ENCODE data around the gene MISP3.
A peak's percentile ranks its signal among the peaks of the same experiment; 100 is the strongest.
"Not testable (repeated sequence)": the region's sequence is repeated elsewhere in the genome, so short reads cannot be mapped to it uniquely, and the experiment has no call there.

The MISP3 gene

DNA sequence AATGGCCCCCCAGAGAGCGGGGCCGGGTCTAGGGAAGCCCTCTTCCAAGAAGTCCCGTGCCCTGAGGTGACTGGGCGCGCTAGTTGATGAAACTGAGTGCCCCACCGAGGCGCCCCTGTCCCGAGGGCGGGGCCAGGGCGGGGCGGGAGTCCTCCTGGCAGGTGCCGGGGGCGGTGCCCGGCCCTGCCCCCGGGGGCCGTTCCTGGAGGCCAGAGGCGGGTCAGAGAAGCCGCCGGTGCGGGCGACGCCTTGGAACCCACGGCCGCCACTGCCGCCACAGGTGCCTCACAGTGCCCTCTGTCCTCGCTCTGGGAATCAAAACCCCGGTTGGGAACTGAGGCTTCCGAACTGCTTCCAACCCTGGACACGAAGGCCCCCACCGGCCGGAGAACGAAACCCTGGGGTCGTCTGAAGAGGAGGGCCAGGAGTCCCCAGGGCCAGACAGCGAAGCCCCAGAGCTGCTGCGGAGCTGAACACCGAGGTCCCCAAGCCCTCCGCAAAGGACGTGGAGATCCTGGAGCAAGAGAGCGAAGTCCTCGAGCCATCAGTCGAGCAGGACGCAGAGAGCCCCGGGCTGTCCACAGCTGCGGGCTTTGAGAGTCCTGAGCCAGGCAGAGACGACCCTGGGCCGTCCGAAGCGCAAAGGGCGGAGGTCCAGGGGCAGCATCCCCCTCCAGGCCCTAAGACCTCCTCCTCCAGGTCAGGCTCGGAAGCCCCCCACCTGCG lies at the start of gene MISP3:
Gene MISP3, plus strand, starts transcription at position 252 of the 726 bp plus-strand sequence. CDS start 524 bp downstream, outside the sequence.
- no peak for DNase-seq

DNA sequence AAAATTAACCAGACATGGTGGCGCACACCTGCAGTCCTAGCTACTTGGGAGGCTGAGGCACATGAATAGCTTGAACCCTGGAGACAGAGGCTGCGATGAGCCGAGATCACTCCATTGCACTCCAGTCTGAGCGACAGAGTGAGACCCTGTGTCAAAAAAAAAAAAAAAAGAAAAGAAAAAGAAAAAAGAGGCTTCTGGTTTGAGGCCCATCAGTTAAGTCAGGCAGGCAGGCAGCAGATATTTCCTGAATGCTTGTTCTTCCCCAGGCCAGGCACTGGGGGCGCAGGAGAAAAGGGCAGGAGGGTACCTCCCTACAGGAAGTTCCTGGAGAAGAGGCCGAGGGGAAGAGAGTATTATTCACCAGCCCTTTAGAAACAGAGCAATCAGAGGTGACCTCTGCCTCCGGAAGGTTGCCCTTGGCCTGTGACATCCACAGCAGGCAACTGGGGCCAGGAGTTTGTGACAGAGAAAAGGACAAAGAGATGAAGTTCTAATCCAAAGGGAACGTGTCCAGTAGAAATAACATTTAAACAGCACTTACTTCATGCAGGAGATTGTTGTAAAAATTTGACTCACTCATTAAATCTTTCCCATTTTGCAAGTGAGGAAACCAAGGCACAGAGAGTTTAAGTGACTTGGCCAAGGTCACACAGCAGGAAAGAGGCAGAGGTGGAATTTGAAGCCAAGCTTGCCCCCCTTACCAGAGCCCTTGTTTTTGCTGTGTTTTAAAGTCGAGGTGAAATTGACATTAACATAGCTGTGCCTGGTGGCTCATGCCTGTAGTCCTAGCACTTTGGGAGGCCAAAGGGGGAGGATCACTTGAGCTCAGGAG lies 49.0 kb upstream of the MISP3 start:
- peak; percentile 49 to 52 for DNase-seq

DNA sequence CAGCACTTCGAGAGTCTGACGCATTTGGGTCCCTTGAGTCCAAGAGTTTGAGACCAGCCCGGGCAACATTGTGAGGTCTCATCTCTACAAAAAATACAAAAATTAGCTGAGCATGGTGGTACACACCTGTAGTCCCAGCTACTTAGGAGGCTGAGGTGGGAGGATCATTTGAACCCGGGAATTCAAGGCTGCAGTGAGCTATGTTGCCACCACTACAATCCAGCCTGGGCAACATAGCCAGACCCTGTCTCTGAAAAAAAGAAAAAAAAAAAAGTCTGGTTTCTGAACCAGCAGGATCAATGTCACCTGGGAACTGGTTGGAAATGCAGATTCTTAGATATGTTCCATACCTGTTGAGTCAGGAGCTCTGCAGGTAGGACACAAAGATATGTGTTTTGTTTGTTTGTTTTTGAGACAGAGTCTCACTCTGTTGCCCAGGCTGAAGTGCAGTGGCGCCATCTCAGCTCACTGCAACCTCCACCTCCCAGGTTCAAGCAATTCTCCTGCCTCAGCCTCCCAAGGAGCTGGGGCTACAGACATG lies 45.9 kb upstream of the MISP3 start:
- DNase-seq, result not testable (repeated sequence)

DNA sequence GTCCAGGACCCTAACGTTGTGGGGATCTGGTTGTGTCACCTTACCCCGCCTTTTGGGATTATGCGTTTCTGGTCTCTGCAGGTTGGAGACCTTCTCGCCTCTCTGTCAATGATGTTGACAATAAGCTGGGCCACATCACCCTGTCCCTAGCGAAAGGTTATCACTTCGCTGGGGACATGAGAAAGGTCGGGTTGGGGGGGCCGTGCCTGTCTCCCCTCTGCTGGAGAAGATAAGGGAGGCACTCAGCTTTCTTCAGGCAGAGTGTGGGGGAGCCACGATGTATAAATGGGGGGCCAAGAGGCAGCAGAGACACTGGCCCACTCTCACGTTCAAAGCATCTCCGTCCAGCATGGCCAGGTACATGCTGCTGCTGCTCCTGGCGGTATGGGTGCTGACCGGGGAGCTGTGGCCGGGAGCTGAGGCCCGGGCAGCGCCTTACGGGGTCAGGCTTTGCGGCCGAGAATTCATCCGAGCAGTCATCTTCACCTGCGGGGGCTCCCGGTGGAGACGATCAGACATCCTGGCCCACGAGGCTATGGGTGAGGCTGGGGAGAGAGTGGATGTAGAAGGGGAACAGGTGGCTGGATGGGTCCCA lies 44.6 kb upstream of the MISP3 start, which contains the start of gene RLN3:
Gene RLN3, plus strand, starts transcription at position 293 of the 595 bp plus-strand sequence. Its CDS starts 57 bp downstream, at position 350.
- no peak for DNase-seq

DNA sequence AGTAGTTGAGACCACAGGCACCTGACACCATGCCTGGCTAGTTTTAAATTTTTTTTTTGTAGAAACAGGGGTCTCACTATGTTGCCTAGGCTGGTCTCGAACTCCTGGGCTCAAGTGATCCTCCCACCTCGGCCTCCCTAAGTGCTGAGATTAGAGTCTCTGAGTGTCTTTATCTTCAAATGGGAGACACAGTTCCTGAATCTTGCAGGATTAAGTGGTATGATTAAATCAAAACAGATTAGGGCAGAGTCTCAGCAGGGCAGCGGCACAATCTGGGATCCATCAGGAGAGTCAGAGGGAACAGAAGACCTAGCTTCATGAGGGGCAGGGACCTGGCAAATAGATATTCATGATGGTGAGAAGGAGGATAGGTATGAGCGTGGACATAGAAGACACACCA lies 43.7 kb upstream of the MISP3 start:
- no peak for DNase-seq

DNA sequence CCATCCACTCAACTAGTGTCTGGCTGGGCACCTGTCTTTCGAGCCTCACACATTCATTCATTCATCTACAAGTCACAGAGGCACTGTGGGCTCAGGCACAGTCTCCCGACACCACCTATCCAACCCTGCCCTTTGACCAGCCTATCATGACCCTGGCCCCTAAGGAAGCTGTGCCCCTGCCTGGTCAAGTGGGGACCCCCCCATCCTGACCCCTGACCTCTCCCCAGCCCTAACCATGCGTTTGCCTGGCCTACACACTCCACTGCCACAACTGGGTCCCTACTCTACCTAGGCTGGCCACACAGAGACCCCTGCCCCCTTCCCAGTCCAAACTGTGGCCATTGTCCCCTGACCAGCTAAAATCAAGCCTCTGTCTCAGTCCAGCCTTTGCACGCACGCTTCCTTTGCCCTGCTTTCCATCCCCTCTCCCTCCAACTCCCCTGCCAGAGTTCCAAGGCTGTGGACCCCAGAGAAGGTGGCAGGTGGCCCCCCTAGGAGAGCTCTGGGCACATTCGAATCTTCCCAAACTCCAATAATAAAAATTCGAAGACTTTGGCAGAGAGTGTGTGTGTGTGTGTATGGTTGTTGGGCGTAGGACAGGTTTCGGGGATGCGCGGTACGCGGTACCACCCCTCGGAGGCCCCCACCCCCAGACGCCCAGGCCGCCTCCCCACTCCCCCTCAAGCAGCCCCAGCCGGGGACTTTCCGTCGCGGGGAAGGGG lies 41.4 kb upstream of the MISP3 start:
- DNase-seq, result no peak

DNA sequence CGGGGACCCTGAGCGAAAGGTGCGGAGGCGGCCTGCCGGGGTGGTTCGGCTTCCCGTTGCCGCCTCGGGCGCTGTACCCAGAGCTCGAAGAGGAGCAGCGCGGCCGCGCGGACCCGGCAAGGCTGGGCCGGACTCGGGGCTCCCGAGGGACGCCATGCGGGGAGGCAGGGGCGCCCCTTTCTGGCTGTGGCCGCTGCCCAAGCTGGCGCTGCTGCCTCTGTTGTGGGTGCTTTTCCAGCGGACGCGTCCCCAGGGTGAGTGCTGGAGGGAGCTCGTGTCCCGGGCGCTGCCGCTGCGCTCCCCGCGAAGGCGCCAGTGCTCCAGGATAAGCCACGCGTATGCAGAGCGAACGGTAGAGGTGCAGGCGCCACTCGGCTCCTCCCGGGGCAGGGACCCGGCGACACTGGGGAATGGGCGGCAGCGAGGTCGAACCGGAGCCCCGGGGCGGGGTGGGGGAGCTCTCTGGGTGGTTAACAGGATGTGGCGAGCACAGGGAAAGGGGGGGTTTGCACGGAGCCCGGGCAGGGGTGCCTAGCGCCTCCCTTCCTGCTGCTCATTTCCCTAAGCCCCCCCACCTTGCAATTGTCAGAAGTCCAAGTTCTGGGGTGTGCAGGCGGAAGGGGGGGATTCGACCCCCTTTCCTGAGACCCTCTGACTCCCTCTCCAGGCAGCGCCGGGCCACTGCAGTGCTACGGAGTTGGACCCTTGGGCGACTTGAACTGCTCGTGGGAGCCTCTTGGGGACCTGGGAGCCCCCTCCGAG lies 40.7 kb upstream of the MISP3 start, which contains the start of gene IL27RA:
Gene IL27RA, plus strand, starts transcription at position 44 of the 762 bp plus-strand sequence. Its CDS starts 111 bp downstream, at position 155.
- peak; percentile 57 to 65 for DNase-seq

DNA sequence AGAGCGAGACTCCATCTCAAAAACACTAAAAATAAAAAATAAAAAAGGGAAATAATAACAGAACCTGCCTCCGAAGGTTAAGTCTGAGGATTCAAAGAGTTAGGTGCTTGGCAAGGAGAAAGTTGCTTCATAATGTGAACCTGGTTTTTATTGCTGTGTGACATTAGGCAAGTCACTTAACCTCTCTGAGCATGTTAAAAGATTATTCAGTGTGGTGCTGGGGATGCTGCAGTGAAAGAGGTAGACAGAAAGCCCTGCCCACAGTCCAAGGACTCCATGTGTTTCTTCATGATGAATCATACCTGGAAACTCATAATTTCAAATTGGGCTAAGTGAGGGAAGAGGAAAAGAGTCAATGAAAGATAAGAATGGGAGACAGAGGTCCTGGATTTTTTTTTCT lies 38.6 kb upstream of the MISP3 start:
- DNase-seq, result no peak

DNA sequence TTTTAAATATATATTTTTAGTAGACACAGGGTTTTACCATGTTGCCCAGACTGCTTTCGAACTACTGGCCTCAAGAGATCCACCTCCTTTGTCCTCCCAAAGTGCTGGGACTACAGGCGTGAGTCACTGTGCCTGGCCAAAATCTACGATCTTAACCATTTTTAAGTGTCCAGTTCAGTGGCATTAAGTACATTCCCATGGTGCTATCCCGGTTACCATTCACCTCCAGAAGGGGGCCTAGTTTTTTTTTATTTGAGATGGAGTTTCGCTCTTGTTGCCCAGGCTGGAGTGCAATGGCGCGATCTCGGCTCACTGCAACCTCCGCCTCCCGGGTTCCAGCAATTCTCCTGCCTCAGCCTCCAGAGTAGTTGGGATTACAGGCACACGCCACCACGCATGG lies 37.4 kb upstream of the MISP3 start:
- DNase-seq, result not testable (repeated sequence)

DNA sequence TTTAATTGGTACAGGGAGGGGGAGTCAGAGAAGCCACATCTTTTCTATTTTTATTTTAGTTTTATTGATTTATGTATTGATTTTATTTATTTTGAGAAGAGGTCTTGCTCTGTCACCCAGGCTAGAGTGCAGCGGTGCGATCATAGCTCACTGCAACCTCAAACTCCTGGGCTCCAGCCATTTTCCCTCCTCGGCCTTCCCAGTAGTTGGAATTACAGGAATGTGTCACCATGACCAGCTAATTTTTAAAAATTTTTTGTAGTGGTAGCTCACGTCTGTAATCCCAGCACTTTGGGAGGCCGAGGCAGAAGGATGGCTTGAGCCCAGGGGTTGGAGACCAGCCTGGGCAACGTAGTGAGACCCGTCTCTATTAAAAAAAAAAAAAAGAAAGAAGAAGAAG lies 36.9 kb upstream of the MISP3 start:
- DNase-seq, result no peak

DNA sequence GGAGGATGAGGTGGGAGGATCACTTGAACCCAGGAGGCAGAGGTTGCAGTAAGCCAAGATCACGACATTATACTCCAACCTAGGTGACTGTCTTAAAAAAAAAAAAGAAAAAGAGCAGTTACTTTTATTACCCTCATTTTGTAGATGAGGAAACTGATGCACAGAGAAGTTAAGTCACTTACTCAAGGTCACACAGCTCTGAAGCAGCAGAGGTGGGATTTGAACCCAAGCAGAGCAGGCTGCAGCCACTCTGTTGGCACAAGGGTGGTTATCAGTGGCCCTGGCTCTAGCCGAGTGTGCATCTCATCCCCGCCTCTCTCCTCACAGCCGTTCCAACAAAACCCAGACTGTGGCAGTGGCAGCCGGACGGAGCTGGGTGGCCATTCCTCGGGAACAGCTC lies 33.4 kb upstream of the MISP3 start:
- no peak for DNase-seq

DNA sequence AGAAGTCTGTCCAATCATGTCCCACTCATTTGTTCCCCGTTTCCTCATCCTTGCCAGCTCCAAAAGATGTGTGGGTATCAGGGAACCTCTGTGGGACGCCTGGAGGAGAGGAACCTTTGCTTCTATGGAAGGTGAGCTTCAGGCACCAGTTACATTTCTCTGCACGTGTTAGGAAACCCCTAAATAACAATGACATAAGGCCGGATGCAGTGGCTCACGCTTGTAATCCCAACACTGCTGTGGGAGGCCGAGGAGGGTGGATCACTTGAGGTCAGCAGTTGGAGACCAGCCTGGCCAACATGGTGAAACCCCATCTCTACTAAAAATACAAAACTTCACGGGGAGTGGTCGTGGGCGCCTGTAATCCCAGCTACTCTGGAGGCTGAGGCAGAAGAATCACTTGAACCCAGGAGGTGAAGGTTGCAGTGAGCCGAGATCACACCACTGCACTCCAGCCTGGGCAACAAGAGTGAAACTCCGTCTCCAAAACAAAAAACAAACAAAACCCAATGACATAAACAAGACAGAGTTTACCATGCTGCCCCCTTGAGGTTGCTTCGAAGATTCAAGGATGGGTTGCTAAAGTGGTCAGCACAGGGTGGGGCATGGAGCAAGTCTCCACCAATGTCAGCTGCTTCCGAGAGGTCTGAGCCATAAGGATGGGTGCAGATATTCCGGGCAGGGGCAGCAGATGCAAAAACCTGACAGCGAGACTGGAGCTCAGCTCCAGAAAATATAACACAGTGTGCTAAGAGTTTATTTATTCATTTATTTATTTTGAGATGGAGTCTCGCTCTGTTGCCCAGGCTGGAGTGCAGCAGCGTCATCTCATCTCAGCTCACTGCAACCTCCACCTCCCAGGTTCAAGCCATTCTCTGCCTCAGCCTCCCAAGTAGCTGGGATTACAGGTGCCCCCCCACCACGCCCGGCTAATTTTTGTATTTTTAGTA lies 29.7 kb upstream of the MISP3 start:
- DNase-seq, result peak; percentile 23 to 35

DNA sequence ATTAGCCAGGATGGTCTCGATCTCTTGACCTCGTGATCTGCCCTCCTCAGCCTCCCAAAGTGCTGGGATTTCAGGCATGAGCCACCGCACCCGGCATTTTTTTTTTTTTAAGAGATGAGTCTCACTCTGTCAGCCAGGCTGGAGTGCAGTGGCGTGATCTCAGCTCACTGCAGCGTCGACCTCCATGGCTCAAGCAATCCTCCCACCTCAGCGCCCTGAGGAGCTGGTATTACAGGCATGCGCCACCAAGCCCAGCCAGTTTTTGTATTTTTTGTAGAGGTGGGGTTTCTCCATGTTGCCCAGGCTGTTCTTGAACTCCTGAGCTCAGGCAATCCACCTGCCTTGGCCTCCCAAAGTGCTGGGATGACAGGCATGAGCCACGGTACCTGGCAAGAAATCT lies 24.7 kb upstream of the MISP3 start:
- DNase-seq, result not testable (repeated sequence)

DNA sequence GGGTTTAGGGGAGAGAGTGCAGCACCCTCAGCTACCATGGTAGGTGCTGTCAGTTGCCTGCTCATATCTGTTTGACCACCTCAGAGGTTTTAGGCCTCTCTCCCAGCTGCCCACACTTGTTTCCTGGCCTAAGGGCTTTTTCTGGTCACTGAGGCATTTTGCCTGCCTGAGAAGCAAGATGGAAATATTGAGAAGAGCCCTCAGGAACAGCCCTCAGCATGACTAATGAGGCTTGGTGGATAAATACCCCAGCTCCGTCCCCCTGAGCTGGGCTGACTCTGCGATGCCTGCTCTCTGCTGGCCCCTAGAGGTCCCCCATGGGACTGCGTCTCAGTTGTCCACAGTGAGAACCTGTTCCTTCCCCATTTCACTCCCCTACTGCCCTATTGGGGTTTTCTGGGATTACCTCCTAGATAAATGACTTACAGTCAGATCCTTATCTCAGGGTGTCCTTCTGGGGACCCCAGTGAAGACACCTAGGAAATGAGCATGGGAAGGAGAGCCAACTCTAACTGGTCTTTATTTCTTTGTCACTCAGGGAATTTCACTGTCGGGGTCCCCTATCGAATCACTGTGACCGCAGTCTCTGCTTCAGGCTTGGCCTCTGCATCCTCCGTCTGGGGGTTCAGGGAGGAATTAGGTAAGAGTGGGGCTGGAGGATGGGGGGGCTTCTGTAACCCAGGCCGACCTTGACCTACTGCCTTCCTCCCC lies 24.0 kb upstream of the MISP3 start:
- DNase-seq, result peak; percentile 50 to 54

DNA sequence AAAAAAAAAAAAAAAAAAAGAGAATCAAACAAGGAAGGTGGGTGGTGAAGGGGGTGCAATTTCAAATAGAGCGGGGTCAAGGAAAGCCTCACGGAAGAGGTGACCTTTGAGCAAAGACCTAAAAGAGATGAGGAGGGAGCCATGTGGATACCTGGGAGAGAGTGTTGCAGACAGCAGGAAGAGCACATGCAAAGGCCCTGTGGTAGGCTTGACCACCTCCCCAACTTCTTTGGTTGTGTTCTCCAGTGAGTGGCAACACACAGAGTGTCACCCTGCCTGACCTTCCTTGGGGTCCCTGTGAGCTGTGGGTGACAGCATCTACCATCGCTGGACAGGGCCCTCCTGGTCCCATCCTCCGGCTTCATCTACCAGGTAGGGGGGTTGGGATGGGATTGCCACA lies 22.1 kb upstream of the MISP3 start:
- no peak for DNase-seq

DNA sequence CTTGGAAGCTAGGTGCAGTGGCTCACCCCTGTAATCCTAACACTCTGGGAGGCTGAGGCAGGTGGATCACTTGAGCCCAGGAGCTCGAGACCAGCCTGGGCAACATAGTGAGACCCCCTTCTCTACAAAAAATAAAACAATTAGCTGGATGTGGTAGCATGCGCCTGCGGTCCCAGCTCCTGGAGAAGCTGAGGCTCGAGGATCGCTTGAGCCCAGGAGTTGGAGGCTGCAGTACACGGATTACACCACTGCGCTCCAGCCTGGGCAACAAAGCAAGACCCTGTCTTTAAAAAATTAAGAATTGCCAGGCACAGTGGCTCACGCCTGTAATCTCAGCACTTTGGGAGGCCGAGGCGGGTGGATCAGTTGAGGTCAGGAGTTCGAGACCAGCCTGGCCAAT lies 21.6 kb upstream of the MISP3 start:
- DNase-seq, result not testable (repeated sequence)

DNA sequence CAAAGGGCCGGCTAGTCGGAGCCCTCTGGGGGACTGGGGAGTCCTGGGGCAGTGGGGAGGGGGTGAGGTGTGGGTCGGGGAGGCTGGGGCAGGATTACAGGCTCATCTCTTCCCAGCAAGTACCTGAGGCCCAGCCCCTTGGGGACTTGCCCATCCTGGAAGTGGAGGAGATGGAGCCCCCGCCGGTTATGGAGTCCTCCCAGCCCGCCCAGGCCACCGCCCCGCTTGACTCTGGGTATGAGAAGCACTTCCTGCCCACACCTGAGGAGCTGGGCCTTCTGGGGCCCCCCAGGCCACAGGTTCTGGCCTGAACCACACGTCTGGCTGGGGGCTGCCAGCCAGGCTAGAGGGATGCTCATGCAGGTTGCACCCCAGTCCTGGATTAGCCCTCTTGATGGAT lies 20.6 kb upstream of the MISP3 start:
- DNase-seq, result no peak

DNA sequence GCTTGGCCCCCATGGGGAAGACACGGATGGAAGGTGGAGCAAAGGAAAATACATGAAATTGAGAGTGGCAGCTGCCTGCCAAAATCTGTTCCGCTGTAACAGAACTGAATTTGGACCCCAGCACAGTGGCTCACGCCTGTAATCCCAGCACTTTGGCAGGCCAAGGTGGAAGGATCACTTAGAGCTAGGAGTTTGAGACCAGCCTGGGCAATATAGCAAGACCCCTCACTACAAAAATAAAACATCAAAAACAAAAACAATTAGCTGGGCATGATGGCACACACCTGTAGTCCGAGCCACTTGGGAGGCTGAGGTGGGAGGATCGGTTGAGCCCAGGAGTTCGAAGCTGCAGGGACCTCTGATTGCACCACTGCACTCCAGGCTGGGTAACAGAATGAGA lies 20.1 kb upstream of the MISP3 start:
- DNase-seq, result no peak

DNA sequence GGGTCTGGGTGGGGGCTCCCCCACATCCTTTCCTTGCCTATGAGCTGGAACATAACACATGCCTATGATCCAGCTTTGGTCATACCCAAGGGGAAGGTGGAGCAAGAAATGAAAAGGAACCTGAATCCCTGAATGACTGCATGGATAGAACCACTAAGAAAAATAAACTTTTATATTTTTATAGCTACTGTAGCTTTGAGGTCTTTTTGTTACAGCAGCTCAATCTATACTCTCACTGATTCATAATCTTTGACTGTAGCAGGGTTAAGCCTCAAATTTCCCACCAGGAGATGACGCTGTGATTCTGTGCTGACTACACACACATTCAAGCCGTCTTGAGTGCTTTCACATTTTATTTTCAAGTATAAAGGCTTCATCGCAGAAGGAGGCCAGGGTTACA lies 19.6 kb upstream of the MISP3 start:
- no peak for DNase-seq

DNA sequence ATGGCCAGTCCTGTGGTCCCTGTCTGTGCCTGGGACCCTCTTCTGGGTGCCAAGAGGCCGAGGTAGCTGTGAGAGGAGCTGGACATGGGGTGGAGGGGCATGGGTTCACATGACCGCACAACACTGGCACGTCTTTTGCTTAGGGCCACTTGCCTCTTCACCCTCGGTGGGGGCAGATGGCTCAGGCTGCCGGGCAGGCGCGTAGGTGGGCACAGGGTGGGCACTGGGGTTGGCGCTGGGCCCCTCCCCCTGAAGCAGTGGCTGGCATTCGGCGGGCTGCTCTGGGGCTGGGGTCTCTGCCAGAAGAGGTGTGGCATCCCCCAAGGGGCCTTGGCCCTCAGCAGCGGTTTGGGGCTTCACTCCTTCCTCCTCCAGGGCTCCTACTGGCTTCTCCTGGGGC lies 19.1 kb upstream of the MISP3 start:
- no peak for DNase-seq

Data from AML-193 (cell line).